ENCODE measurements around the gene MAP1B. TPM values are rescaled to one million over a fixed set of nuclear protein-coding genes. Genes with fewer than 3 reads are reported as not detected.

Gene MAP1B
- total and polyA plus RNA-seq, 4 donors: 0.58 to 5.0 (median 2.1) TPM

DNA sequence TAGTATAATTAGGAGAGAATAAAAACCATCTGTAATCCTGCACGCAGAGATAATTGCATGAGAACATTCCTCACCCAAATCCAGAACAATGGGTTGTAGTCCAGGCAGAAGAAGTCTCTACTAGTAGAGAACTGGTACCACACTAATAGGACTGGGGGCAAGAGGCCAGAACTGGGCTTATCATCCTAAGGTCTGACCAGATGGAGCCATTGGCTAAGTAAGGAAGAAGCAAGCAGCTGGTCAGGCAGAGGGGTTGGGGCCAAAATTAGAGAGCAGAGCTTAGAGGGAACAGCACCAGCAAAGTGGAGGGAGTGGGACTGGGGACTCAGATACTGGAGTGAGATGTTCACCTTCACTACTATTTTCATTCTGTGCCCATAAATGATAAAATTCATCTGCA is 35.4 kb upstream of the MAP1B start:
- no peaks in the 10 kb centered on the region for H3K4me1 ChIP-seq (ENCODE audit: control insufficient read depth in 4 of 4, insufficient read depth in 4 of 4, low read length in 3 of 4)
- TF ChIP-seq RAD21 (IDR thresholded peaks at IDR 0.05) (no peak), NR2F2 (IDR thresholded peaks at IDR 0.05) (no peak)
- H3K9me3 ChIP-seq (ENCODE audit: control insufficient read depth in 4 of 4, low read length in 3 of 4): no peaks in the 10 kb centered on the region
- no peak overlapping the region for H3K4me3 ChIP-seq (ENCODE audit: low read depth in 1 of 3, low read length in 3 of 3)
- peaks cover 0 to 3% (median 0%) of the 10 kb centered on the region in 4 donors for H3K27me3 ChIP-seq (ENCODE audit: control insufficient read depth in 4 of 4, insufficient read depth in 4 of 4, low read length in 3 of 4)
- no peaks in the 10 kb centered on the region for H3K36me3 ChIP-seq (ENCODE audit: control insufficient read depth in 4 of 4, insufficient read depth in 3 of 4, low read depth in 1 of 4, low read length in 3 of 4)
- no peak overlapping the region for H3K9ac ChIP-seq (ENCODE audit: low read depth in 1 of 2, low read length in 2 of 2)
- 92% methylated on average over 1 of the region's 1 CpG for WGBS
- H3K27ac ChIP-seq (ENCODE audit: low read depth in 1 of 2, low read length in 2 of 2): no peak overlapping the region
- DNase-seq (ENCODE audit: low spot score): no peak

DNA sequence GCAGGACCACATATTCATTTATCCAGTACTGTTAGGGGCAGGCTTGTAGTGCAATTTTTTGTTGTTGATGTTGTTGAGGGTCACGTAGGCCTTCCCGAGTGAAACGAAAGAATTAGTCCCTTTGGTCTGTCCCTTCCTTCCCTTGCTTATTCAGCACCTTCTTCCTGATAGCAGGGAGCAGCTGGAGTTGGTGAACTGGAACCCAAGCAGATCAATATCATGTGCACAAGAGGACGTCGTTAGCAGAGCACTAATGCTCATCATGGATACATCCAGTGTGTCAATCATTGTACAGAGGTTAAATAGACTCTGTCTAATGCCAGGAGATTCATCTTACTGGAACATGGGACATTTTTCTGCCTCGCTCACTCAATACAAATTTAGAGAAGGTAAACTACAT is 33.0 kb upstream of the MAP1B start:
- no peak overlapping the region for H3K9ac ChIP-seq (ENCODE audit: low read depth in 1 of 2, low read length in 2 of 2)
- no peak overlapping the region for H3K4me3 ChIP-seq (ENCODE audit: low read depth in 1 of 3, low read length in 3 of 3)
- TF ChIP-seq HNF4A (conservative IDR thresholded peaks at IDR 0.05) (no peak), FOXA2 (IDR thresholded peaks at IDR 0.05) (no peak), SP1 (IDR thresholded peaks at IDR 0.05) (no peak), HNF4G (IDR thresholded peaks at IDR 0.05) (no peak), TAF1 (conservative IDR thresholded peaks at IDR 0.05) (no peak), RAD21 (IDR thresholded peaks at IDR 0.05) (no peak), JUND (IDR thresholded peaks at IDR 0.05) (no peak), YY1 (IDR thresholded peaks at IDR 0.05) (no peak), NR2F2 (IDR thresholded peaks at IDR 0.05) (no peak), RXRA (IDR thresholded peaks at IDR 0.05) (no peak)
- TF ChIP-seq, protein P1, sequence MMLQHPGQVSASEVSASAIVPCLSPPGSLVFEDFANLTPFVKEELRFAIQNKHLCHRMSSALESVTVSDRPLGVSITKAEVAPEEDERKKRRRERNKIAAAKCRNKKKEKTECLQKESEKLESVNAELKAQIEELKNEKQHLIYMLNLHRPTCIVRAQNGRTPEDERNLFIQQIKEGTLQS (IDR thresholded peaks at IDR 0.05): no peak
- TF ChIP-seq, protein P2, sequence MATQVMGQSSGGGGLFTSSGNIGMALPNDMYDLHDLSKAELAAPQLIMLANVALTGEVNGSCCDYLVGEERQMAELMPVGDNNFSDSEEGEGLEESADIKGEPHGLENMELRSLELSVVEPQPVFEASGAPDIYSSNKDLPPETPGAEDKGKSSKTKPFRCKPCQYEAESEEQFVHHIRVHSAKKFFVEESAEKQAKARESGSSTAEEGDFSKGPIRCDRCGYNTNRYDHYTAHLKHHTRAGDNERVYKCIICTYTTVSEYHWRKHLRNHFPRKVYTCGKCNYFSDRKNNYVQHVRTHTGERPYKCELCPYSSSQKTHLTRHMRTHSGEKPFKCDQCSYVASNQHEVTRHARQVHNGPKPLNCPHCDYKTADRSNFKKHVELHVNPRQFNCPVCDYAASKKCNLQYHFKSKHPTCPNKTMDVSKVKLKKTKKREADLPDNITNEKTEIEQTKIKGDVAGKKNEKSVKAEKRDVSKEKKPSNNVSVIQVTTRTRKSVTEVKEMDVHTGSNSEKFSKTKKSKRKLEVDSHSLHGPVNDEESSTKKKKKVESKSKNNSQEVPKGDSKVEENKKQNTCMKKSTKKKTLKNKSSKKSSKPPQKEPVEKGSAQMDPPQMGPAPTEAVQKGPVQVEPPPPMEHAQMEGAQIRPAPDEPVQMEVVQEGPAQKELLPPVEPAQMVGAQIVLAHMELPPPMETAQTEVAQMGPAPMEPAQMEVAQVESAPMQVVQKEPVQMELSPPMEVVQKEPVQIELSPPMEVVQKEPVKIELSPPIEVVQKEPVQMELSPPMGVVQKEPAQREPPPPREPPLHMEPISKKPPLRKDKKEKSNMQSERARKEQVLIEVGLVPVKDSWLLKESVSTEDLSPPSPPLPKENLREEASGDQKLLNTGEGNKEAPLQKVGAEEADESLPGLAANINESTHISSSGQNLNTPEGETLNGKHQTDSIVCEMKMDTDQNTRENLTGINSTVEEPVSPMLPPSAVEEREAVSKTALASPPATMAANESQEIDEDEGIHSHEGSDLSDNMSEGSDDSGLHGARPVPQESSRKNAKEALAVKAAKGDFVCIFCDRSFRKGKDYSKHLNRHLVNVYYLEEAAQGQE (IDR thresholded peaks at IDR 0.05): no peak
- TF ChIP-seq, protein P3, sequence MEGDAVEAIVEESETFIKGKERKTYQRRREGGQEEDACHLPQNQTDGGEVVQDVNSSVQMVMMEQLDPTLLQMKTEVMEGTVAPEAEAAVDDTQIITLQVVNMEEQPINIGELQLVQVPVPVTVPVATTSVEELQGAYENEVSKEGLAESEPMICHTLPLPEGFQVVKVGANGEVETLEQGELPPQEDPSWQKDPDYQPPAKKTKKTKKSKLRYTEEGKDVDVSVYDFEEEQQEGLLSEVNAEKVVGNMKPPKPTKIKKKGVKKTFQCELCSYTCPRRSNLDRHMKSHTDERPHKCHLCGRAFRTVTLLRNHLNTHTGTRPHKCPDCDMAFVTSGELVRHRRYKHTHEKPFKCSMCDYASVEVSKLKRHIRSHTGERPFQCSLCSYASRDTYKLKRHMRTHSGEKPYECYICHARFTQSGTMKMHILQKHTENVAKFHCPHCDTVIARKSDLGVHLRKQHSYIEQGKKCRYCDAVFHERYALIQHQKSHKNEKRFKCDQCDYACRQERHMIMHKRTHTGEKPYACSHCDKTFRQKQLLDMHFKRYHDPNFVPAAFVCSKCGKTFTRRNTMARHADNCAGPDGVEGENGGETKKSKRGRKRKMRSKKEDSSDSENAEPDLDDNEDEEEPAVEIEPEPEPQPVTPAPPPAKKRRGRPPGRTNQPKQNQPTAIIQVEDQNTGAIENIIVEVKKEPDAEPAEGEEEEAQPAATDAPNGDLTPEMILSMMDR (IDR thresholded peaks at IDR 0.05; ENCODE audit: low read depth, low read length, missing input control): no peak
- TF ChIP-seq, protein P4, sequence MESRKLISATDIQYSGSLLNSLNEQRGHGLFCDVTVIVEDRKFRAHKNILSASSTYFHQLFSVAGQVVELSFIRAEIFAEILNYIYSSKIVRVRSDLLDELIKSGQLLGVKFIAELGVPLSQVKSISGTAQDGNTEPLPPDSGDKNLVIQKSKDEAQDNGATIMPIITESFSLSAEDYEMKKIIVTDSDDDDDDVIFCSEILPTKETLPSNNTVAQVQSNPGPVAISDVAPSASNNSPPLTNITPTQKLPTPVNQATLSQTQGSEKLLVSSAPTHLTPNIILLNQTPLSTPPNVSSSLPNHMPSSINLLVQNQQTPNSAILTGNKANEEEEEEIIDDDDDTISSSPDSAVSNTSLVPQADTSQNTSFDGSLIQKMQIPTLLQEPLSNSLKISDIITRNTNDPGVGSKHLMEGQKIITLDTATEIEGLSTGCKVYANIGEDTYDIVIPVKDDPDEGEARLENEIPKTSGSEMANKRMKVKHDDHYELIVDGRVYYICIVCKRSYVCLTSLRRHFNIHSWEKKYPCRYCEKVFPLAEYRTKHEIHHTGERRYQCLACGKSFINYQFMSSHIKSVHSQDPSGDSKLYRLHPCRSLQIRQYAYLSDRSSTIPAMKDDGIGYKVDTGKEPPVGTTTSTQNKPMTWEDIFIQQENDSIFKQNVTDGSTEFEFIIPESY (IDR thresholded peaks at IDR 0.05): no peak
- no peaks in the 10 kb centered on the region for H3K36me3 ChIP-seq (ENCODE audit: control insufficient read depth in 4 of 4, insufficient read depth in 3 of 4, low read depth in 1 of 4, low read length in 3 of 4)
- peaks cover 0 to 3% (median 0%) of the 10 kb centered on the region in 4 donors for H3K27me3 ChIP-seq (ENCODE audit: control insufficient read depth in 4 of 4, insufficient read depth in 4 of 4, low read length in 3 of 4)
- H3K27ac ChIP-seq (ENCODE audit: low read depth in 1 of 2, low read length in 2 of 2): no peak overlapping the region
- DNase-seq (ENCODE audit: low spot score): no peak
- H3K9me3 ChIP-seq (ENCODE audit: control insufficient read depth in 4 of 4, low read length in 3 of 4): no peaks in the 10 kb centered on the region
- WGBS: 65% methylated on average over 6 of the region's 6 CpGs
- no peaks in the 10 kb centered on the region for H3K4me1 ChIP-seq (ENCODE audit: control insufficient read depth in 4 of 4, insufficient read depth in 4 of 4, low read length in 3 of 4)
